ENCODE results near the gene DHRS3. TPM values are rescaled to one million over a fixed set of nuclear protein-coding genes. Genes with fewer than 3 reads are reported as not detected.
A peak's percentile ranks its signal among the peaks of the same experiment; 100 is the strongest.

Gene DHRS3, protein sequence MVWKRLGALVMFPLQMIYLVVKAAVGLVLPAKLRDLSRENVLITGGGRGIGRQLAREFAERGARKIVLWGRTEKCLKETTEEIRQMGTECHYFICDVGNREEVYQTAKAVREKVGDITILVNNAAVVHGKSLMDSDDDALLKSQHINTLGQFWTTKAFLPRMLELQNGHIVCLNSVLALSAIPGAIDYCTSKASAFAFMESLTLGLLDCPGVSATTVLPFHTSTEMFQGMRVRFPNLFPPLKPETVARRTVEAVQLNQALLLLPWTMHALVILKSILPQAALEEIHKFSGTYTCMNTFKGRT
- total RNA-seq (36.8 and 68.1 TPM in 2 replicates), polyA plus RNA-seq (8.4 and 14.1 TPM in 2 replicates), polyA minus RNA-seq (ENCODE audit: low replicate concordance) (36.6 and 44.0 TPM in 2 replicates)
- 10.3 and 18.9 TPM in 2 replicates for polyA plus RNA-seq (2012)

DNA sequence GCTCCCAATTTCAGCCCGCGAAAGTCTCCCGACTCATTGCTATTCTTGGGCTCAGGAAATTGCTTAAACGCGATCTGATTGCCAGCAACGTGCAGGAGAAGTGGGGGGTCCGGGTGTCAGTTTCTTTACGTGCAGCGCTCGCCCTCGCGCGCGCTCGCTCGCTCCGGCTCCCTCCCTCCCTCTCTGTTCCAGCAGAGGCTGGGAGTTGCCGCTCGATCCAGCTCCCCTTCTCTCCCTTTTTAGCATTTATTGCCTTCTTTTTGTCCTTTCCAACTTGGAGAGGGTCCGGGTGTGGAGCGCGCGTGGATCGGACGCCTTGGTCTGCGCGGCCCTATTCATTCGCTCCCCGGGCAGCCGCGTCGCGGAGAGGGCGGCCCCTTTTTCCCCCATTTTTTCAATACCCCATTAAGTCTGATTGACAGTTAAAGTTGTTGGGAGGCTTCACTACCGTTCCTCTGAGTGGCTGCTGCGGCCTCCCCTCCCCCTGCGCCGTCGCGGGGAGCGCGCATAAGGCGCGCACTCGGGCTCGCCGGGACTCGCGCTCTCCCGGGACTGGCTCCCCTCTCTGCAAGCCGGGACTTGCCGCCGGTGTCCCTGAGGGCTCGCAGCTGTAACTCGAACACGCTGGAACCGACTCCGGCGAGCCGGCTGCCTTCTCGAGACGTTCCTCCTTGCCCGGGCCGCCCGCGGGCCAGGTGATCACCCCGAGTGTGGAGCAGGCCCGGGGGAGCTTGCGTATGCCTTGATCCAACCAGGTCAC, at the start of gene DHRS3:
DHRS3 (minus strand) TSS at position 310 of the 760 bp plus-strand sequence. CDS start 862 bp downstream, outside the sequence.
- peak within 1 kb of the TSS; percentile 59 to 83 (median 71) for H3K4me3 ChIP-seq (replicated peaks in 1 of 4; ENCODE audit: control extremely low read depth in 1 of 4, insufficient read depth in 1 of 4, low read depth in 3 of 4, low read length in 4 of 4)
- H4K20me1 ChIP-seq (ENCODE audit: control insufficient read depth, extremely low read depth, insufficient read depth, low read length) = no peaks in the 10 kb centered on the region
- H3K36me3 ChIP-seq (ENCODE audit: control insufficient read depth, insufficient read depth, low read length) = no peaks in the 10 kb centered on the region
- H3K9me3 ChIP-seq (ENCODE audit: control insufficient read depth, insufficient read depth, low read depth, low read length) = no peaks in the 10 kb centered on the region
- H3K4me1 ChIP-seq (ENCODE audit: control insufficient read depth, extremely low read depth, insufficient read depth, low read length) = peaks cover 17% of the 10 kb centered on the region
- H3K27ac ChIP-seq (ENCODE audit: insufficient read depth, low read length) = peak within 1 kb of the TSS; percentile 75
- peak within 1 kb of the TSS; percentile 69 for H3K9ac ChIP-seq (ENCODE audit: insufficient read depth, low read length)
- H2AFZ ChIP-seq (ENCODE audit: low read length) = peak within 1 kb of the TSS; percentile 48
- H3K4me2 ChIP-seq (ENCODE audit: extremely low read depth, insufficient read depth, low read length) = peak within 1 kb of the TSS; percentile 84
- TF ChIP-seq, protein P1, sequence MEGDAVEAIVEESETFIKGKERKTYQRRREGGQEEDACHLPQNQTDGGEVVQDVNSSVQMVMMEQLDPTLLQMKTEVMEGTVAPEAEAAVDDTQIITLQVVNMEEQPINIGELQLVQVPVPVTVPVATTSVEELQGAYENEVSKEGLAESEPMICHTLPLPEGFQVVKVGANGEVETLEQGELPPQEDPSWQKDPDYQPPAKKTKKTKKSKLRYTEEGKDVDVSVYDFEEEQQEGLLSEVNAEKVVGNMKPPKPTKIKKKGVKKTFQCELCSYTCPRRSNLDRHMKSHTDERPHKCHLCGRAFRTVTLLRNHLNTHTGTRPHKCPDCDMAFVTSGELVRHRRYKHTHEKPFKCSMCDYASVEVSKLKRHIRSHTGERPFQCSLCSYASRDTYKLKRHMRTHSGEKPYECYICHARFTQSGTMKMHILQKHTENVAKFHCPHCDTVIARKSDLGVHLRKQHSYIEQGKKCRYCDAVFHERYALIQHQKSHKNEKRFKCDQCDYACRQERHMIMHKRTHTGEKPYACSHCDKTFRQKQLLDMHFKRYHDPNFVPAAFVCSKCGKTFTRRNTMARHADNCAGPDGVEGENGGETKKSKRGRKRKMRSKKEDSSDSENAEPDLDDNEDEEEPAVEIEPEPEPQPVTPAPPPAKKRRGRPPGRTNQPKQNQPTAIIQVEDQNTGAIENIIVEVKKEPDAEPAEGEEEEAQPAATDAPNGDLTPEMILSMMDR (conservative IDR thresholded peaks at IDR 0.05 in 1 of 2, IDR thresholded peaks at IDR 0.05 in 1 of 2; ENCODE audit: low read depth in 1 of 2, low read length in 2 of 2) = no peak
- TF ChIP-seq EZH2 (IDR thresholded peaks at IDR 0.05; ENCODE audit: low read length, missing control alignments) = no peak
- no peaks in the 10 kb centered on the region for H3K27me3 ChIP-seq (ENCODE audit: control insufficient read depth, insufficient read depth, low read length)
- DNase-seq (ENCODE audit: low read depth in 2 of 2) = peak; percentile 77 to 86
- no peaks in the 10 kb centered on the region for H3K79me2 ChIP-seq (ENCODE audit: control insufficient read depth, insufficient read depth, low read length)

DNA sequence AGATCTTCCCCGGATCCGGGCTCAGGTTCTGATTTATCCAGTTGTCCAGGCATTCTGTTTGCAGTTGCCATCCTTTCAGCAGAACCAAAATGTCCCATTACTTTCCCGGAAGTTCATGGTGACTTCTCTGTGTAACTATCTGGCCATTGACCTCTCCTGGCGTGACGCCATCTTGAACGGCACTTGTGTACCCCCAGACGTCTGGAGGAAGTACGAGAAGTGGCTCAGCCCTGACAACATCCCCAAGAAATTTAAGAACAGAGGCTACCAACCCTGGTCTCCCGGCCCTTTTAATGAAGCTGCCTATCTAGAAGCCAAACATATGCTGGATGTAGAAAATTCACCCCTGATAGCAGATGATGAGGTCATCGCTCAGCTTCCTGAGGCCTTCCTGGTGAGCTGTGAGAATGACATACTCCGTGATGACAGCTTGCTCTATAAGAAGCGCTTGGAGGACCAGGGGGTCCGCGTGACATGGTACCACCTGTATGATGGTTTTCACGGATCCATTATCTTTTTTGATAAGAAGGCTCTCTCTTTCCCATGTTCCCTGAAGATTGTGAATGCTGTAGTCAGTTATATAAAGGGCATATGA, 48.2 kb upstream of the DHRS3 start:
- Histone ChIP-seq H3K36me3 (ENCODE audit: control insufficient read depth, insufficient read depth, low read length) (no peaks in the 10 kb centered on the region), H3K9ac (ENCODE audit: insufficient read depth, low read length) (no peak overlapping the region), H3K27me3 (ENCODE audit: control insufficient read depth, insufficient read depth, low read length) (no peaks in the 10 kb centered on the region), H2AFZ (ENCODE audit: low read length) (no peak overlapping the region), H3K27ac (ENCODE audit: insufficient read depth, low read length) (no peak overlapping the region), H3K4me1 (ENCODE audit: control insufficient read depth, extremely low read depth, insufficient read depth, low read length) (no peaks in the 10 kb centered on the region), H3K9me3 (ENCODE audit: control insufficient read depth, insufficient read depth, low read depth, low read length) (no peaks in the 10 kb centered on the region), H3K4me2 (ENCODE audit: extremely low read depth, insufficient read depth, low read length) (no peak overlapping the region), H3K79me2 (ENCODE audit: control insufficient read depth, insufficient read depth, low read length) (no peaks in the 10 kb centered on the region), H4K20me1 (ENCODE audit: control insufficient read depth, extremely low read depth, insufficient read depth, low read length) (no peaks in the 10 kb centered on the region), H3K4me3 (replicated peaks in 1 of 4; ENCODE audit: control extremely low read depth in 1 of 4, insufficient read depth in 1 of 4, low read depth in 3 of 4, low read length in 4 of 4) (no peak overlapping the region)
- no peak for TF ChIP-seq EZH2 (IDR thresholded peaks at IDR 0.05; ENCODE audit: low read length, missing control alignments)
- TF ChIP-seq, protein P1 (conservative IDR thresholded peaks at IDR 0.05 in 1 of 2, IDR thresholded peaks at IDR 0.05 in 1 of 2; ENCODE audit: low read depth in 1 of 2, low read length in 2 of 2) = no peak
- no peak for DNase-seq (ENCODE audit: low read depth in 2 of 2)

DNA sequence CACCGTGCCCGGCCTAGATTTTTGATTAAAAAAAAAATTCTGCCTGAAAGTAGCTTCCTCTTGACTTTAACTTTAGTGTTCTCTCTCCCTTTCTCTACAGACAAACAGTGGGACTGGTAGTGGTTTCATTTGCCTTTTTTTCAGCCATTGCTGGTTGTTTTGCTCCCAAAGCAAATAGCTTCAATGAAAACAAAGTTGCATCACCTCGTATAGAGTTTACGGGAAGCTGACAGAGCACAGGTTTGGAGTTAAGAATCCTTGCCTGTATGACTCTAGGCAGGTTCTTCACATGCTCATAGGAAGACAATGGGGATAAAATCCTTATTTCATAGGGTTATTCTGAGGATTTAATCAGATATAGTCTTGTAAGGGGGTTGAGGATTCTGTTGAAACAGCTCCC, 47.5 kb upstream of the DHRS3 start:
- Histone ChIP-seq H3K27me3 (ENCODE audit: control insufficient read depth, insufficient read depth, low read length) (no peaks in the 10 kb centered on the region), H3K4me1 (ENCODE audit: control insufficient read depth, extremely low read depth, insufficient read depth, low read length) (no peaks in the 10 kb centered on the region), H3K27ac (ENCODE audit: insufficient read depth, low read length) (no peak overlapping the region), H4K20me1 (ENCODE audit: control insufficient read depth, extremely low read depth, insufficient read depth, low read length) (no peaks in the 10 kb centered on the region), H3K9ac (ENCODE audit: insufficient read depth, low read length) (no peak overlapping the region), H3K4me2 (ENCODE audit: extremely low read depth, insufficient read depth, low read length) (no peak overlapping the region), H3K4me3 (replicated peaks in 1 of 4; ENCODE audit: control extremely low read depth in 1 of 4, insufficient read depth in 1 of 4, low read depth in 3 of 4, low read length in 4 of 4) (no peak overlapping the region), H3K36me3 (ENCODE audit: control insufficient read depth, insufficient read depth, low read length) (no peaks in the 10 kb centered on the region), H3K79me2 (ENCODE audit: control insufficient read depth, insufficient read depth, low read length) (no peaks in the 10 kb centered on the region), H2AFZ (ENCODE audit: low read length) (no peak overlapping the region), H3K9me3 (ENCODE audit: control insufficient read depth, insufficient read depth, low read depth, low read length) (no peaks in the 10 kb centered on the region)
- TF ChIP-seq EZH2 (IDR thresholded peaks at IDR 0.05; ENCODE audit: low read length, missing control alignments) = no peak
- TF ChIP-seq, protein P1 (conservative IDR thresholded peaks at IDR 0.05 in 1 of 2, IDR thresholded peaks at IDR 0.05 in 1 of 2; ENCODE audit: low read depth in 1 of 2, low read length in 2 of 2) = no peak
- no peak for DNase-seq (ENCODE audit: low read depth in 2 of 2)
